Sigmoid colon (tissue), 4 donors: ENCODE data around the gene TRAF3.

Source experiments
- EP300 ChIP-seq, 4 donors: sonication (generic); formaldehyde crosslinking; IDR thresholded peaks; one replicate each; pipeline ENCODE4 v1.6.1; 2017; ENCODE audit warnings: antibody characterized with exemption in 4 of 4
- POLR2A ChIP-seq, 2 donors: fragments of 450-650 bp; IDR thresholded peaks; one replicate each; pipeline ENCODE4 v1.6.1; 2016; ENCODE audit warnings: antibody characterized with exemption in 2 of 2, mild to moderate bottlenecking in 2 of 2, moderate library complexity in 2 of 2
- TF ChIP-seq, protein P1 (sequence below), 4 experiments: fragments of 450-650 bp in 3 of 4; fragments of 200-600 bp in 1 of 4; IDR thresholded peaks; one replicate each; pipeline ENCODE4 v1.5.1; 2016 to 2019; ENCODE audit warnings: antibody characterized with exemption in 4 of 4, mild to moderate bottlenecking in 3 of 4, moderate library complexity in 2 of 4

GRCh38 chr14:102807013-102807406 lies 29.8 kb downstream of the TRAF3 start:
- TF ChIP-seq, protein P1, sequence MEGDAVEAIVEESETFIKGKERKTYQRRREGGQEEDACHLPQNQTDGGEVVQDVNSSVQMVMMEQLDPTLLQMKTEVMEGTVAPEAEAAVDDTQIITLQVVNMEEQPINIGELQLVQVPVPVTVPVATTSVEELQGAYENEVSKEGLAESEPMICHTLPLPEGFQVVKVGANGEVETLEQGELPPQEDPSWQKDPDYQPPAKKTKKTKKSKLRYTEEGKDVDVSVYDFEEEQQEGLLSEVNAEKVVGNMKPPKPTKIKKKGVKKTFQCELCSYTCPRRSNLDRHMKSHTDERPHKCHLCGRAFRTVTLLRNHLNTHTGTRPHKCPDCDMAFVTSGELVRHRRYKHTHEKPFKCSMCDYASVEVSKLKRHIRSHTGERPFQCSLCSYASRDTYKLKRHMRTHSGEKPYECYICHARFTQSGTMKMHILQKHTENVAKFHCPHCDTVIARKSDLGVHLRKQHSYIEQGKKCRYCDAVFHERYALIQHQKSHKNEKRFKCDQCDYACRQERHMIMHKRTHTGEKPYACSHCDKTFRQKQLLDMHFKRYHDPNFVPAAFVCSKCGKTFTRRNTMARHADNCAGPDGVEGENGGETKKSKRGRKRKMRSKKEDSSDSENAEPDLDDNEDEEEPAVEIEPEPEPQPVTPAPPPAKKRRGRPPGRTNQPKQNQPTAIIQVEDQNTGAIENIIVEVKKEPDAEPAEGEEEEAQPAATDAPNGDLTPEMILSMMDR (IDR thresholded peaks at IDR 0.05), result no peak
- TF ChIP-seq POLR2A (IDR thresholded peaks at IDR 0.05) (no peak), EP300 (IDR thresholded peaks at IDR 0.05) (no peak)
